ENCODE results near the gene ALK. TPM values are rescaled to one million over a fixed set of nuclear protein-coding genes. Genes with fewer than 3 reads are reported as not detected.

Gene ALK
- total RNA-seq, 2 experiments from 2014 or later: not detected

DNA sequence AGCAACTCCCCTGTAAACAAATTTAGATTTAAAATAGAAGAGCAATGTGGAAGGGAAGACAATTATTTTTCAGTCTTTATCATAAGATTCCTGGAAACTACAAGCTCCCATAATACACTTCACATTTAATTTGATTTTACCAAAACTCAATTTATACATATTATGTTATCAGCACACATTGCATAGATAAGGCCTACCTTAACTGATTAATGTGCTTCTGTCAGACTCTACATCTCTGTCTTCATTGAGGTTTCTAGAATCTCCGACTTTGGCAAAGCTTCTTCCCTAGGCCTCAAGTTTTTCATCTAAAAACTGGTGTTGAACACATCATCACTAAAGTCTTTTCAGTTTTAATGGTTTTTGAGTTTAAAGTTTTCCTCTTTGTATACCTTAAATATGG is 440.1 kb downstream of the ALK start:
- Mint-ChIP-seq H3K9me3 (no peaks in the 10 kb centered on the region), H3K27ac (no peak overlapping the region), H3K4me1 (no peaks in the 10 kb centered on the region), H3K36me3 (ENCODE audit: low read depth) (no peaks in the 10 kb centered on the region), H3K4me3 (no peak overlapping the region), H3K27me3 (peaks cover 15% of the 10 kb centered on the region)
- ChIA-PET CTCF (no interaction called here), POLR2A (no interaction called here)
- no peak for DNase-seq

DNA sequence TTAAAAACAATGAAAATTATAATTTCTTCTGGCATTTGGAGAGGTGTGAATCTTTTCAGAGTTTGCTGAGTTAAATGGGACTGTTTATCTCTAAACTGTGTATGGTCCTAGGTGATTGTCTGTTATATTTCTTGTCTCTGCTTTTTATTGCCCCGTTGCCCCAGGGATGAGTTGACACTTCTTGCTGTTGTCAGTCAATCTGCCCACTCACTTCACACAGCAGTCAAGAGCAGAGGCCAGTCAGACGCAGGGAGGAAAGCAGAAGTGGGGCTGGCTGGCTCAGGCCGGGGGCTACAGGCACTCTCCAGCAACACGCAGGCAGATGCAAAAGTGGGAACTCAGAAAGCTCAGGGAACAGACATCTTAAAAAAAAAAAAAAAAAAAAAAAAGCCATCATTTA is 441.0 kb downstream of the ALK start:
- Mint-ChIP-seq H3K4me3 (no peak overlapping the region), H3K36me3 (ENCODE audit: low read depth) (no peaks in the 10 kb centered on the region), H3K4me1 (no peaks in the 10 kb centered on the region), H3K9me3 (no peaks in the 10 kb centered on the region), H3K27ac (no peak overlapping the region), H3K27me3 (peaks cover 12% of the 10 kb centered on the region)
- ChIA-PET CTCF (no interaction called here), POLR2A (no interaction called here)
- DNase-seq: no peak

DNA sequence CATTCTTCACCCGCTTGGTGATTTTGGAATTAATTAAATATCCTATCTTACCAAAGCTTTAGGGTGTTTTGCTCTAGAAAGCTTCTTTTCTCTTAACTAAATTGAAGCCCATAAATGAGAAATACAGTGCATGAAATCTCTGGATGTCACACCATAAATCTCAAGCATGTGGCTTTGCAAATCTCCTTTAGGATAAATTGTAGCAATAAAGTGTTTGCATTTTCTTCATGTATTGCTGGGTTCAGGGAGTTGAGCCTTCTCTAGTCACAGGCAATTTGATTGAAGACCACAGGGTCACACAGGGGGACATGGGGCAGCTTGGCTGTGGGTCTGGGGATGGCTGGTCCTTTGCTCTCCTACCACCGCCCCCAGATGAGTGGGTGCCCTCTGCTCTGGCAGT is 442.0 kb downstream of the ALK start:
- Mint-ChIP-seq H3K36me3 (ENCODE audit: low read depth) (no peaks in the 10 kb centered on the region), H3K4me1 (no peaks in the 10 kb centered on the region), H3K9me3 (no peaks in the 10 kb centered on the region), H3K27me3 (peaks cover 6% of the 10 kb centered on the region), H3K27ac (no peak overlapping the region), H3K4me3 (no peak overlapping the region)
- POLR2A ChIA-PET: no interaction called here
- CTCF ChIA-PET: no interaction called here
- DNase-seq: no peak

DNA sequence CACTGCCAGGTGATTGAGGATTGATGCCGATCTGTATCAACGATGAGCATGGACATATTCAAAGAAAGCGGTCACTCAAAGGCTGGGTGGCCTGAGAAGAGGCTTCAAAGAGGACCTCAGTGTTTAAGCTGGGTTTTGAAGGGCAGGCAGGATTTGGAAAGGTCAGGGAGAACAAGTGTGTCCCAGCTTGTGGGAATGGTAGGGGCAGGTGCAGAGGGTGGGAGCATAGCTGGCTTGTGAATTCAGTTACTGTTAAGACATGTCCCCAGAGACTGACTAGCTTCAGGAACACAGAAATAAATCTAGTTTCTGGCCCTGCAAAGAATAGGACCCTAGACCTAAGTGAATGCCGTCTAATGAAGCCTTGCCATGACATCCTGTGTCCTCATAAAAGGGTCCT is 442.7 kb downstream of the ALK start:
- Mint-ChIP-seq H3K36me3 (ENCODE audit: low read depth) (no peaks in the 10 kb centered on the region), H3K4me1 (no peaks in the 10 kb centered on the region), H3K9me3 (no peaks in the 10 kb centered on the region), H3K27ac (no peak overlapping the region), H3K4me3 (no peak overlapping the region), H3K27me3 (peaks cover 8% of the 10 kb centered on the region)
- POLR2A ChIA-PET: no interaction called here
- no peak for DNase-seq
- CTCF ChIA-PET: interaction anchor here (1.3 kb wide), 1 partner anchor 10 kb away, joined by 3 read pairs; no protein-coding TSS in a partner anchor

DNA sequence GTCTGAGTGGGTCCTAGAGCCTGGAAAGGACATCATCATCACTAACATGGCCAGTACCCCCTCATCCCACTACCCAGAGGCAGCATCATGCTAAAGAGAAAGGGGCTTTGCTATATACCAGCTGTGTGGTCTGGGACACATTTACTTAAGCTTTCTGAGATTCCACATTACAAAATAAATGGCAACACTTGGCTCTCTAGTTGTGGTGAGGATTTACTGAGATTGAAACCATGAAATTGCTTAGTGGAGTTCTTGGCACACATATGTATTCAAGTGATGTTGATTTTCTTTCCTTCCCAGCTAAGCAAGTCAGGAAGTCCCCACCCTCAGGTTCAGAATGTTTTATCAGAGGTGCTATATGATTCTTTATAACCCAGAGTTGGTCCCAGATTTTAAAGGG is 444.2 kb downstream of the ALK start:
- no peak overlapping the region for H3K27ac Mint-ChIP-seq

DNA sequence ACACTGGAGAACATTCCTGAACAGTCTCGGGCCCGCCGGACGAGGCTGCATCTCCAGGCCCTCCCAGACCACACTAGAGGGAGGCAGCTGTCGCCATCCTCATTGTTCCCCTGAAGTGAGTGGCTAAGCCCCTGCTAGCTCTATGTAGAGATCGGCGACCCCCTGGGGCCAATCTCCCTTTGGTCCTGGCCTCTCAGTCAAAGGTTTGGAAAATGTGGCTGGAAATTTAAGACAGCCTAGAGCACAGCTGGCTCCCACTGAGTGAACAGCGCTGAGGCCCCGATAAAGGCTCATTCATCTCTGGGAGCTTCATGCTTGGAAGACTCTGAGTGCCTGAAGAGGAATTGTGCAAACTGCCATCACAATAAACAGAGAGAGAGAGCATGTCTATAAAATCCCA is 445.9 kb downstream of the ALK start:
- peaks cover under 1% of the 10 kb centered on the region for H3K9me3 Mint-ChIP-seq
- H3K4me1 Mint-ChIP-seq: no peaks in the 10 kb centered on the region
- H3K27ac Mint-ChIP-seq: no peak overlapping the region
- ChIA-PET POLR2A (no interaction called here), CTCF (no interaction called here)
- H3K36me3 Mint-ChIP-seq (ENCODE audit: low read depth): no peaks in the 10 kb centered on the region
- DNase-seq: no peak
- H3K27me3 Mint-ChIP-seq: peaks cover 7% of the 10 kb centered on the region
- no peak overlapping the region for H3K4me3 Mint-ChIP-seq

More for the DNA sequence above, 444.2 kb downstream of the ALK start:
- H3K36me3 Mint-ChIP-seq (ENCODE audit: low read depth): no peaks in the 10 kb centered on the region
- peaks cover 8% of the 10 kb centered on the region for H3K27me3 Mint-ChIP-seq
- H3K4me1 Mint-ChIP-seq: no peaks in the 10 kb centered on the region
- no peak for DNase-seq
- ChIA-PET CTCF (no interaction called here), POLR2A (no interaction called here)
- no peaks in the 10 kb centered on the region for H3K9me3 Mint-ChIP-seq
- H3K4me3 Mint-ChIP-seq: no peak overlapping the region

DNA sequence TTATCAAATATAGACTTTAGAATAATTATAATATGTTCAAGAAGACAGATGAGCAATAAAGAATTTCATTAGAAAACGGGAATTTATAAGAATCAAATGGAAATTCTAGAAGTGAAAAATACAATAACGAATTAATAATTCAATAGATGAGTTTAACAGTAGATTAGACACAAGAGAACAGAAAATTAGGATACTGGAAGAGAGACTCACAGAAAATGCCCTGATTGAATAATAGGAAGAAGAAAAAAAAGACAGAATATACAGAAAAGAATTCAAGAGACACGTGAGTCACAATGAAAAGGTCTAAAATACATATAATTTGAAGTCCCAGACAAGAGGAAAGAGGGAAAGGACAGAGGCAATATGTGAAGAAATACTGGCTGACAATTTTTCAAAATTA is 451.4 kb downstream of the ALK start:
- Mint-ChIP-seq H3K9me3 (peaks cover 9% of the 10 kb centered on the region), H3K36me3 (ENCODE audit: low read depth) (no peaks in the 10 kb centered on the region), H3K4me1 (no peaks in the 10 kb centered on the region), H3K27me3 (peaks cover 14% of the 10 kb centered on the region), H3K27ac (no peak overlapping the region), H3K4me3 (no peak overlapping the region)
- DNase-seq: no peak
- CTCF ChIA-PET: no interaction called here
- POLR2A ChIA-PET: interaction anchor here (0.7 kb wide), 1 partner anchor 17 kb away, joined by 3 read pairs; no protein-coding TSS in a partner anchor

DNA sequence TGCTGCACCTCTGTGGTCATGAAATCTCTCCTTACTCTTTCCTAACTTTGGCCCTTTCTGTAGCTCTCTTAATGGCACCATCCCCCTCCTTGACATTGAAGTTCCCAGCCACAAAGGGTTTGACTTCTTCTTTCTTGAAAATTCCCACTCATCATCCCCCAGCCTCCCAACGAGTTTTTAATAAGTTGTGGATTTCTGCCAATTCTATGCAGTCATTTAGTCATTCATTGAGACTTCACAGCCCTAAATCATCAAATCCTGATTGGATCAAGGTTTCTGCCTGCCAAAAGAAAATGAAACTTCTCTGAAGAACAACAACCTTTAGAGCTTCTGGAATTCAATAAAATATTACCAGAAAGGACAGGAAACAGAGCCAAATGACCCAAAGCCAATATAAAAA is 451.9 kb downstream of the ALK start:
- ChIA-PET CTCF (no interaction called here), POLR2A (no interaction called here)
- DNase-seq: no peak
- no peaks in the 10 kb centered on the region for H3K36me3 Mint-ChIP-seq (ENCODE audit: low read depth)
- no peak overlapping the region for H3K4me3 Mint-ChIP-seq
- peaks cover 9% of the 10 kb centered on the region for H3K9me3 Mint-ChIP-seq
- peaks cover 18% of the 10 kb centered on the region for H3K27me3 Mint-ChIP-seq
- H3K4me1 Mint-ChIP-seq: no peaks in the 10 kb centered on the region
- no peak overlapping the region for H3K27ac Mint-ChIP-seq

DNA sequence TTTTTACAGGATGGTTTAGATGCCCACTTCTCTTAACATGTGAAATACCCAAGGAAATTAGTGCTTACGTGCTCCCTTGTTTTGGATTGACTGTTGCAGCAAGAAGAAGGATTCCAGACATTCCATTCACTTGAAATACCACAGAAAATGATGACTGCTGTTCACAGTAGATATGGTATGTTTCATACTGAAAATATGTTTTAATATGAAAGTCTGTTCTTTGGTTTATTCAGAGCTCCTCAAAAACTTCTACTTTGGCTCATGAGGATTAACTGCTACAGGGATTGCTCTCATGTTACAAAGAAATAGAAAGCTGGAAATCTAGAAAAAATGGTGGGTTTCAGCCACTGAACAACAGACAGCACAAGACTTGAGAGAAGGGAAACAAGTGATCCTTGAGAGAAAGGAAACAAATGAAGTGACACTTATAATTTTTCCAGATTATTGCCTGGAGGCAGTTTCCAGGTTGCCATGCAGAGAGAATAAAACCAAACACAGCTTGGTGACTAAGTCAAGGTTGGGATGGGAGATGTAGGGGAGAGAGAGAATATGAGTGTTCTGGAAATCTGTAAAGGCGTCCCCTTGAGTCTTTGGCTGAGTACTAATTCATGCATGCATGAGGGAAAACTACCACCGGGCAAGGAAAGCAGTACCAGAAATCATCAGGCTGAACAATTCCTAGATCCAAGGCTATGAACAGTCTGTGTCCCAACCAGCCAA is 458.0 kb downstream of the ALK start:
- Mint-ChIP-seq H3K27ac (no peak overlapping the region), H3K4me1 (no peaks in the 10 kb centered on the region), H3K36me3 (ENCODE audit: low read depth) (no peaks in the 10 kb centered on the region), H3K9me3 (no peaks in the 10 kb centered on the region), H3K4me3 (no peak overlapping the region), H3K27me3 (peaks cover 15% of the 10 kb centered on the region)
- ChIA-PET CTCF (no interaction called here), POLR2A (no interaction called here)
- no peak for DNase-seq

DNA sequence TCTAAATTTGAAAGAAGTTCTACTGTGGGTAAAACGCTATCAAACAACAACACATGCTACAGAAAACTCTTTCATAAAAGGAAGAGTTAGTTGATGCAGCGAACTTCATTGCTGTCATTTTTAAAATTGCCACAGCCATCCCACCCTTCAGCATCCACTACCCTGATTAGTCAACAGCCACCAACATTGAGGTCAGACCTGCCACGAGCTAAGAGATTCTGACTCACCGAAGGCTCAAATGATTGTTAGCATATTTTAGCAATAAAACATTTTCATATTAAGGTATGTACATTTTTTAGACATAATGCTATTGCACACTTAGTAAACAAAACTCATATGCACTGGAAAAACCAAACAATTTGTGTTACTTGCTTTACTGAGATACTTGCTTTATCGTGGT is 459.1 kb downstream of the ALK start:
- ChIA-PET CTCF (no interaction called here), POLR2A (no interaction called here)
- Mint-ChIP-seq H3K36me3 (ENCODE audit: low read depth) (no peaks in the 10 kb centered on the region), H3K27ac (no peak overlapping the region), H3K27me3 (peaks cover 20% of the 10 kb centered on the region), H3K4me1 (no peaks in the 10 kb centered on the region), H3K4me3 (no peak overlapping the region), H3K9me3 (no peaks in the 10 kb centered on the region)
- no peak for DNase-seq

DNA sequence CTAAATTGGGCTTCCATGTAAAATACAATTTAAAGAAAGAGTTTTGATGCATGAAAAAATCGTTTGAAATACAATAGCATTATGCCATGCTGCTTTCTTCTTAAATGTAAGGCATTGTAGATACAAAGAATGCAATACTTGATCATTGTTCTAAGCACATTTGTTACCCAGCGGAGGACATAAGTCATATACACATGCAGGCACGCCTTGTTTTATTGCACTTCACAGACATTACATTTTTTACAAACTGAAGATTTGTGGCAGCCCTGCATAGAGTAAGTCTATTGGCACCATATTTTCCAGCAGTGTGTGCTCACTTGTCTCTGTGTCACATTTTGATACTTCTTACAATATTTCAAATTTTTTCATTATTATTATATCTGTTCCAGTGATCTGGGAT is 461.2 kb downstream of the ALK start:
- DNase-seq: no peak
- Mint-ChIP-seq H3K9me3 (no peaks in the 10 kb centered on the region), H3K36me3 (ENCODE audit: low read depth) (no peaks in the 10 kb centered on the region), H3K27ac (no peak overlapping the region), H3K4me1 (no peaks in the 10 kb centered on the region), H3K4me3 (no peak overlapping the region), H3K27me3 (peaks cover 29% of the 10 kb centered on the region)
- ChIA-PET POLR2A (no interaction called here), CTCF (no interaction called here)

DNA sequence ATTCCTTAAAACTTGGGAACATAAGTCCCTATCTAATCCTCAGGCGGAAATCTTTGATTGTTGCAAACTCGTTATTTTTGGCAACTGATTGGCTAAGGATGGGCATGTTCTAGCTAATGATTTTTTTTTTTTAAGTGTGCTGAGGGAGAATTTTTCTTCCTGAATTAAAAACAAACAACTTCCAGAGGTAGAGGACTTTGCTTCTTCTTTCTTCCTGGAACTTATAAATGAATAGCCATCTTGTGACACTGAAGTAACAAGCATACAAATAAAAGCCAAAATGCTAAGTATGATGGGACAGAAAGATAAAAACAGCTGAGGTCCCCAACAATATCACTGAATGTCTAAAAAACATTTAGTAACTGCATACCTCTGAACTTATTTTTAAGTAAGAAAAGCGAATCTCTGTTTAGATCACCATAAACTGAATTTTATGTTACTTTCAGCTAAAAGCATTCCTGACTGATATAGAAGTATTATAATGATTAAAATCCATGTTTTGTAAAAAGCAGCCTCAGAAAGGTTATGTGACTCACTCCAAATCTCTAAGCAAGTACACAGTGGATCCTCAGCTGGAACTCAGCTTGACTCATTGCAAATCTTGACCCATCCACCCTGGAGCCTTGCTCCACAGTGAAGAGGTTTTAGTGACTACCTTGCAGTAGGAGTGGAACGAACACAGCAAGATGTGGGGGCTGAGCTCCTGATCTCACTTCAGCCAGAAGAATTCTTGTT is 461.8 kb downstream of the ALK start:
- CTCF ChIA-PET: no interaction called here
- DNase-seq: no peak
- H3K4me3 Mint-ChIP-seq: no peak overlapping the region

DNA sequence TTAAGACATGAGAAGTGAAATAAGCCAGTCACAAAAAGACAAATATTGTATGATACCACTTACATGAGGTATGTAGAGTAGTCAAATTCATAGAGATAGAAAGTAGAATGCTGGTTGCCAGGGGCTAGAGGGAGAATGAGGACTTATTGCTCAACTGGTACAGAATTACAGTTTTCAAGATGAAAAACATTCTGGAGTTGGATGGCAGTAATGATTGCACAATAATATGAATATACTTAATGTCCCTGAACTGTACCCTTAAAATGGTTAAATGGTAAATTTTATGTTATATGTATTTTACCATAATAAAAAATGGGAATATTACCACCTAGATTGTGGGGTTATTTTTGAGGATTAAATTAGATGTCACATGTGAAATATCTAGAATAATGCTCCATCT is 465.0 kb downstream of the ALK start:
- ChIA-PET CTCF (no interaction called here), POLR2A (no interaction called here)
- Mint-ChIP-seq H3K4me1 (no peaks in the 10 kb centered on the region), H3K4me3 (no peak overlapping the region), H3K27ac (no peak overlapping the region), H3K36me3 (ENCODE audit: low read depth) (no peaks in the 10 kb centered on the region), H3K9me3 (no peaks in the 10 kb centered on the region), H3K27me3 (peaks cover 24% of the 10 kb centered on the region)
- no peak for DNase-seq

More for the DNA sequence above, 461.8 kb downstream of the ALK start:
- POLR2A ChIA-PET: no interaction called here
- Mint-ChIP-seq H3K27ac (no peak overlapping the region), H3K4me1 (no peaks in the 10 kb centered on the region), H3K27me3 (peaks cover 25% of the 10 kb centered on the region), H3K36me3 (ENCODE audit: low read depth) (no peaks in the 10 kb centered on the region), H3K9me3 (no peaks in the 10 kb centered on the region)
